ENCODE data around the gene THOC2.
"Not testable (repeated sequence)": the region's sequence is repeated elsewhere in the genome, so short reads cannot be mapped to it uniquely, and the experiment has no call there.

The THOC2 gene

GRCh38 chrX:123764967-123765871 lies 32.4 kb upstream of the THOC2 start (continued):
- TF ChIP-seq ZBTB11 (tag by site-specific recombination; conservative IDR thresholded peaks at IDR 0.05; ENCODE audit: low read depth) = peak; percentile 82
- TF ChIP-seq ZNF639 (tag by site-specific recombination; IDR thresholded peaks at IDR 0.05) = no peak
- TF ChIP-seq SCRT1 (tag by site-specific recombination; IDR thresholded peaks at IDR 0.05; ENCODE audit: borderline replicate concordance) = no peak
- no peak for TF ChIP-seq ZNF280D (tag by site-specific recombination; IDR thresholded peaks at IDR 0.05)
- TF ChIP-seq ZEB2 (tag by site-specific recombination; IDR thresholded peaks at IDR 0.05) = peak; percentile 56; the same call in 1 of the 2 replicates
- no peak for TF ChIP-seq ZNF785 (tag by site-specific recombination; IDR thresholded peaks at IDR 0.05)
- no peak for TF ChIP-seq ZNF114 (tag by site-specific recombination; IDR thresholded peaks at IDR 0.05)
- no peak for TF ChIP-seq ZNF211 (tag by site-specific recombination; IDR thresholded peaks at IDR 0.05; ENCODE audit: low read depth)
- TF ChIP-seq ZNF610 (tag by site-specific recombination; IDR thresholded peaks at IDR 0.05; ENCODE audit: borderline replicate concordance) = peak; percentile 80; the same call in 1 of the 2 replicates
- TF ChIP-seq ZBTB17 (tag by site-specific recombination; IDR thresholded peaks at IDR 0.05) = peak; percentile 78
- no peak for TF ChIP-seq ZNF416 (tag by site-specific recombination; IDR thresholded peaks at IDR 0.05)

- POLR2A ChIA-PET, CTCF ChIA-PET: not testable (repeated sequence)
These were observed 27.0 kb upstream of the THOC2 start for GRCh38 chrX:123759849-123760248.

GRCh38 chrX:123757794-123758193 lies 24.9 kb upstream of the THOC2 start:
- H3K36me3 ChIP-seq (ENCODE audit: control insufficient read depth in 2 of 2, insufficient read depth in 1 of 2, low read length in 2 of 2); H3K4me3 ChIP-seq (ENCODE audit: low read depth, low read length); H3K4me1 ChIP-seq (ENCODE audit: control insufficient read depth, insufficient read depth, low read length); H3K9me3 ChIP-seq (ENCODE audit: control insufficient read depth, insufficient read depth, low read depth, low read length); POLR2A ChIA-PET; H3K27ac ChIP-seq (ENCODE audit: extremely low read depth, low read depth, low read length): not testable (repeated sequence)
- CTCF ChIA-PET = interaction anchor here (0.5 kb wide), 1 partner anchor 107 kb away, joined by 3 read pairs; no protein-coding TSS in a partner anchor
- TF ChIP-seq EGR2 (tag by site-specific recombination; IDR thresholded peaks at IDR 0.05; ENCODE audit: low read depth) = 0 out of 2 replicates have a peak, but pooled peaks have one; percentile 29

More at GRCh38 chrX:123759849-123760248, 27.0 kb upstream of the THOC2 start:
- H3K4me1 ChIP-seq (ENCODE audit: control insufficient read depth, insufficient read depth, low read length); H3K36me3 ChIP-seq (ENCODE audit: control insufficient read depth in 2 of 2, insufficient read depth in 1 of 2, low read length in 2 of 2); H3K4me3 ChIP-seq (ENCODE audit: low read depth, low read length); H3K9me3 ChIP-seq (ENCODE audit: control insufficient read depth, insufficient read depth, low read depth, low read length); H3K27ac ChIP-seq (ENCODE audit: extremely low read depth, low read depth, low read length): not testable (repeated sequence)
- TF ChIP-seq SETDB1 (IDR thresholded peaks at IDR 0.05; ENCODE audit: insufficient read length, low read length) = peak; percentile 28

Measured in HEK293 (cell line).